HG02623 (cell line): ENCODE data around the gene FNIP1.
"Not testable (repeated sequence)": the region's sequence is repeated elsewhere in the genome, so short reads cannot be mapped to it uniquely, and the experiment has no call there.

Experiments
- ATAC-seq: cut with Tn5 transposase; IDR thresholded peaks from one replicate; pipeline ENCODE4 v1.9.1; 2021; ENCODE audit warnings: moderate library complexity; ENCODE audit not compliant: unreplicated experiment

Gene FNIP1

GRCh38 chr5:131787736-131788135, 9.1 kb downstream of the FNIP1 start:
- no peak for ATAC-seq

DNA sequence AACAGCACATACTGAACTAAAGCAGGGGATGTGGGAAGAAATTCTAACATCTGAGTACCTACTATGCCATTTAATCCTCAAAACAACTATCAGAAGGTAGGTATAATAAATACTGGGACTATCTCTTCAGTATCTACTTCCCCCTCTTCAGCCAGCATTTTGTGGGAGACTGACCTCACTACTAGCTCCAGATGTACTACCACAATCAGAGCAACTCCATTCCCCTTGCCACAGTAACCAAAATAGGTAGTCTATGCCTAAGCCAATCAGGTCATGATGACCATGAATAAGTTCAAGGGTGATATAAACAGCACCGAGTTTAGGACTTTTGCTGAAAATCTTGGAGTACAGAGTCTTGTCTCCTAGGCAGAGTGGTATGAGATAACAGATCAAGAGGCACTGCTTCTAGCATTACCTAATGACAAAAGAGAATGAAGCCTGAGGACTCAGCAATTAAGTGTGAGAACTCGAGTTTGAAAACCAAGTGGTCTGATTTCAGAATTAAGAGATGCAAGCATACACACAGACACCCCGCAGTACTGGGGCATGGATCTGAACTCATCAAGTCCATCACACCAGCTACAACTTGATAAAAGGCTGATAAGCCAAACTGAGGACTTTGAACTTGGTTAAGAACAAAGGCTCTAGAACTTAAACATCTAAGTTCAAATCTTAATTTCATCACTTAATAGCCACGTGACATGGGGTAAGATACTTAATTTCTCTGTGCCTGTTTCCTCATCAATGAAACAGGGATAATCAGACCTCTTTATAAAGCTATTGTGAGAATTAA, 9.7 kb downstream of the FNIP1 start:
- ATAC-seq: no peak

GRCh38 chr5:131786036-131786435, 10.8 kb downstream of the FNIP1 start:
- no peak for ATAC-seq

- ATAC-seq: no peak
Observed at GRCh38 chr5:131783874-131784273, 12.9 kb downstream of the FNIP1 start.

- no peak for ATAC-seq
Observed at GRCh38 chr5:131783357-131783756, 13.5 kb downstream of the FNIP1 start.

DNA sequence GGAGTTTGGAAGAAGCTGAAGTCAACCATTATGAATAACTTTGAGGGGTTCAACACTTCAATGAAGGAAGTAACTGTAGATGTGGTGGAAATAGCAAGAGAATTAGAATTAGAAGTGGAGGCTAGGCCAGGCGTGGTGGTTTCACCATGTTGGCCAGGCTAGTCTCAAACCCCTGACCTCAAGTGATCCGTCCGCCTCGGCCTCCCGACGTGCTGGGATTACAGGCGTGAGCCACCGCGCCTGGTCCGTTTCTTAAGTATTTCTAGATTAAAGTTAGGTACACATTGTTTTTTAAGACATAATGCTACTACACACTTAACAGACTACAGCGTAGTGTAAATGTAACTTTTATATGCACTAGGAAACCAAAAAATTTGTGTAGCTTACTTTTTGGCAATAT, 14.1 kb downstream of the FNIP1 start:
- no peak for ATAC-seq

- not testable (repeated sequence) for ATAC-seq
Observed at GRCh38 chr5:131778141-131778540, 18.7 kb downstream of the FNIP1 start.

DNA sequence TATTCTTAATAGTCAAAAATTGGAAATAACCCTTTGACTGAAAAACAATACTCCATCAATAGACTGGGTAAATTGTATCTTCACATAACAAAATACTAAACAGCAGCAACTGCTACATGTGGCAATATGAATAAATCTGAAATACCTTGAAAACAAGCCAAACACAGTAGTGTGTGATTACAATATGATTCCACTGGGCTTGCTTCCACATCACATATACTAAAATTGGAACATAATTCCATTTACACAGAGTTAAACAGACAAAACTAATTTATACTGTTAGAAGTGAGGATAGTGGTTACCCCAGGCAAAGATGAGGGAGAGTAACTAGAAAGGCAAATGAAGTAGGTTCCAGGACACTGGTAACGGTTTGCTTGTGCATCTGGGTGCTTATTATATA, 20.4 kb downstream of the FNIP1 start:
- ATAC-seq: no peak

DNA sequence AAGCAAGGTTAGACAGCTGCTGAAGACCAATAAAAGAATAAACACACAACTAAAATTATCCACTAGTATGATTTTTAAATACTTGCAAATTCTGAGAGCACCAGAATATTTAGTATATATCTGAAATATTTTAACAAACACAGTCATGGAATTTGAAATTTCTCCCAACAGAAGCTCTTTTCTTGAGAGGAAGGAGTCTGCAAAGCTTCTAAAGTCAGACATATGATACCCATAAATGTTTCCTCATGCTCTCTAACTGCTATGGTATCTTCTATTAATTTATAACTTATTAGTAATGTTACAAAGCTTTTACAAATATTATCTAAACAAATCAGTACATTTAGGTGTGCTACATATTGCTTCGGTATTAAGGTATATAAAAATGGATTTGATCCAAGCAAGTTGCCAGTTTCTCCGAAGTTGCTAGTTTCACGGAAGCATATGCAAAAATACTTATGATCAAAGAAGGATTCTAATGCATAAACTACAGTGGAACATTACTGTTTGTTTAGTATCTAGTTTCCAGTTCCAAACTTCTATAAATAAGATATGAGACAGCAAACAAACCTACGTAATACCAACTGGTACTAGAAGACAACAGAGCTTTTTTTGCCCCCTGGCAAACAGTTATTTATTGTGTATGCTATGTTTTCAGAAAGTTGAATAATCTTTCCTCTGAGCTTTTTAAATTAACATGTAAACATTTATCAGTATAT, 22.0 kb downstream of the FNIP1 start:
- ATAC-seq: no peak

- no peak for ATAC-seq
Observed at GRCh38 chr5:131773805-131774204, 23.0 kb downstream of the FNIP1 start.

DNA sequence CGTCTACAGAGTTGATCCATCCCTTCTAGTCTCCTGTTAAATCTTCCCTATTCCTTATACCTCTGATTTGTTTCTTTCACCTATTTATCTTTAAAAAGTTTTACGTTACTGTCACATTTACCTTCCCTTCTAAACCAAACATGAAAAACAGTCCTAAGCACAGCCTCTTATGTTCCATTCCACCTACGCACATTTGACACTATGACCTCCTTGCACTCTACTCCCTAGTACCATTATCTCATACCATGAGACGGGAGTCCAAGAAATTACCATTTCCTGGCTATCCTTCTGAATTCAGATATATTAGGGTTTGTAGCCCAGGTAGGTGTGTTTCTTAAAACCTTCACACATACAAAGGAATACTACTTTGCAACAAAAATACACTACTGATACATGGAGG, 25.1 kb downstream of the FNIP1 start:
- ATAC-seq: no peak

DNA sequence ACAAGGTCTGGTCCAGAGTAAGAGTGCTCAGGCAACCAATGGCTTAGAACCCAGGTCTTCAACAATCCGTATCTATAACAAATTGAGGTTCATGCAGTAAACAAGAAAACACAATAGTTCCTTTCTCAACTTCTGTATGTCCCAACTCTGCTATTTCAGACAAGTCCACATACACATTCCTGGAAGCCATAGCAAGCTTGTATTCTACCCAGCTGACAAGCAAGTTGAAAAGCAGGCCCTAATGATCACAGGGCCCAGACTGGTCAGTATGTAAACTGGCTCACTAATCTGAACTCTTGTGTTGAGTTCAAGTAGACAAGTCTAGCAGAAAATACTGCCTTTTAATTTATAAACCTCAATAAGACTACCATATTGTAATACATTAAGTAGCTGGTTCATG, 26.9 kb downstream of the FNIP1 start:
- no peak for ATAC-seq

DNA sequence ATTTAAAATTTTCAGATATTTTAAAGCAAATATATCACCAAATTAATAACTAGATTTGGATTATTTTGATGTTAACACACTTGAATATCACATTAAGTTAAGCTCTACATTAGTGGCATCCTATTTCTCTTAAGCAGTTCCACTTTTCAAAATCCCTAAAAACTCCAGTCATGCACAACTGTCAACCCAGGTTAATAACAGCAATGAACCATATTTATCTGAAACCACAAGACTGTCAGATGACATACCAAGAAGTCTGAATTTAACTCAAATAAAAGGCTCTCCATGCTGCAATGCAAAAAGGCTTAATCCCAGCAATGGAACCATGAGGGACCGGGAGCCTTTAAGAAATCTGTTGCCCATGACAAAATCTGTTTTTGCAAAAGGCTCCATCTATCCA, 27.5 kb downstream of the FNIP1 start:
- no peak for ATAC-seq

- no peak for ATAC-seq
Observed at GRCh38 chr5:131767891-131768290, 28.9 kb downstream of the FNIP1 start.

DNA sequence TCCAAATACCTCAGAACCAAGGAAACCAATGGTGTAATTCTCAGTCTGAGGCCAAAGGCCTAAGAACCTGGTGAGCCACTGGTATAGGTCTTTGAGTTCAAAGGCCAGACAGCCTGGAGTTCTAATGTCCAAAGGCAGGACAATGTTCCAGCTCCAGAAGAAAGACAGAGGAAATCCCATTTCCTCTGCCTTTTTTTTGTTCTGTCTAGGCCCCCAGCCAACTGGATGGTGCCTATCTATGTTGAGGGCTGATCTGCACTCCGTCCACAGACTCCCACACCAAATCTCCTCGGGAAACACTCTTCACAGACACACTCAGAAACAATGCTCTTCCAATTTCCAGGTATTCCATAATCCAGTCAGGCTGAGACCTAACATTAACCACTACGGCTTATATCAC, 30.1 kb downstream of the FNIP1 start:
- ATAC-seq: no peak

GRCh38 chr5:131765261-131765660, 31.6 kb downstream of the FNIP1 start:
- ATAC-seq: no peak

GRCh38 chr5:131763968-131764367, 32.8 kb downstream of the FNIP1 start:
- no peak for ATAC-seq

DNA sequence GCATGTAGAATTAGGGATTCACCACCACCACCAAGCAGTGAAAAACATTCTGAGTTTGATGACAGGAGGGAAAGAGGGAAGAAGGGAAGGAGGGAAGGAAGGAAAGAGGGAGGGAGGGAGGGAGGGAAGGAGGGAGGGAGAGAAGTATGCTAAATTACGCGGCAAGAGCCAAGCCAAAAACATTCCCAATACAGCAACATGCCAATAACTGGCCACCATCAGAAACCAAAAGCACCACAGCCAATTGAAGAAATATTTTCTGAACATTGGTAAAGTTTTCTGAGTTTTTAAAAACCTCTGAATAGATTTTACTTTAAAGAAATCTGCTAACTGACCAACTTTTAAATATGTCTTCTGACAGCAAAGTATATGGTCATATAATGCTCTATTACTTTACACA, 36.0 kb downstream of the FNIP1 start:
- ATAC-seq: no peak

DNA sequence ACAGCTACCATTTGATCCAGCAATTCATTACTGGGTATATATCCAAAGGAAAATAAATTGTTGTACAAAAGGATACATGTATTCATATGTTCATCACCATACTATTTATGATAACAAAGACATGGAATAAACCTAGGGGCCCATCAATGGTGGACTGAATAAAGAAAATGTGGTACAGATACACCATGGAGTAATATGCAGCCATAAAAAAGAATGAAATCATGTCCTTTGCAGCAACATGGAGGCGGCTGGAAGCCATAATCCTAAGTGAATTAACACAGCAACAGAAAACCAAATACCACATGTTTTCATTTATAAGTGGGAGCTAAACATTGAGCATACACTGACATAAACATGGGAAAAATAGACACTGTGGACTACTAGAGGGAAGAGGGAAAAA, 37.1 kb downstream of the FNIP1 start:
- no peak for ATAC-seq

DNA sequence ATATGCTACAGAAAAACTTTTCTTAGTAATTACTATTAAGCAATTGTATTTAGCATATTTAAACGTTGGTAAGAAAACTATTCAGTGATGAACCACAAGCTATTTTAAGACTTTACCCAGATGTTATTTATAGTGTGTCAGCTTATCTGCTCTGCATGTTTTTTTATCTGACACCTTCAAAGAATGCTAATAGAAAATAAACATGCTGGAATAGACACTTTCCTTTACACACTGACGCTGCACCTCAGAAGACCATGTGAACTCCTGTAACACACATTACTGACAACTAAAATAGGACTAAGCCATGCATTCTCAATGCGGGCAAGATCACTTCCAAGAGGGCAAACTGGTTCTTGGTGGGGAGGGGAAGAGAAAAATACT, 38.3 kb downstream of the FNIP1 start:
- peak; percentile 27 for ATAC-seq

DNA sequence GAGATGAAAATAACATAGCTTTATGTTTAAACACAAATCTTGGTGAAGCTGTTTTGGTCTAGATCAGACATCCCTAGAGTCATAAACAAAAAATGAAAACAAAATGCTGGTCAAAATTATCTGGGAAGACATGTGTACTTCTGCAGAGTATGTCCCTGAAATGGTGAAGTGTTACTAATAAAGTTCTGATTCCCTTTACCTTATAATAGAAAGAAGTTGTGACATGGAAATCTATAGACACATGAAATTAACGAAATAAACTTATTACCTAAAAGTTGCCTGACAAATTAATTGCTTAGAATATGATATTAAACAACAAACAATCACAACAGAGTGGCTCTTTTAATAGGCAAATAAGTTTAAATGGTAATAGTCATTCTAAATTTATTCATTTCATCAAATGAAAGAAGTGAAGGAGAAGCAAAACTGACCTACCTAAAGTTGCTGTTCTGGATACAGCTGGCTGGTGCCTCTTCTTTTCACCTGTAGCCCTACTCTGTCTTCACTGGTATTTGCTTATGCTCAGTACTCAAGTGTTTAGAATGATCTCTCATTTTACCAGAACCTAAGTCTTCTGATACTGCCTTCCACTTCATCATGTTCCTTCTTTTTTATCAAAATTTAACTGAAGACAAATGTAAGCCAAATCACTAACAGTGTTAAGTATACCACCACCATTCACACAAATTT, 38.8 kb downstream of the FNIP1 start:
- peak; percentile 60 for ATAC-seq

- ATAC-seq: no peak
Observed at GRCh38 chr5:131756942-131757341, 39.9 kb downstream of the FNIP1 start.
